Right atrium auricular region (tissue), 2 donors: ENCODE results near the gene DGKD. TPM values are rescaled to one million over a fixed set of nuclear protein-coding genes. Genes with fewer than 3 reads are reported as not detected.

ENCODE experiments used
- DNase-seq: peaks from one replicate; pipeline ENCODE4 v3.0.0-alpha.2; 2019; ENCODE audit warnings: low spot score
- H3K27ac ChIP-seq, 2 donors: fragments of 200-600 bp; sonication (generic); 1 replicate in 1 of 2; 2 replicates in 1 of 2; pipeline ENCODE4 v1.5.1; 2016 to 2019
- H3K27me3 ChIP-seq, 2 donors: fragments of 200-600 bp; sonication (generic); one replicate each; pipeline versions ENCODE4 v1.5.1 to v1.6.0; 2017 to 2019
- H3K36me3 ChIP-seq: fragments of 200-600 bp; sonication (generic); one replicate; pipeline ENCODE4 v1.5.1; 2016
- H3K4me1 ChIP-seq, 2 donors: fragments of 200-600 bp; sonication (generic); one replicate each; pipeline versions ENCODE4 v1.5.1 to v1.6.0; 2017 to 2019
- H3K4me3 ChIP-seq, 2 donors: fragments of 200-600 bp; sonication (generic); 1 replicate in 1 of 2; 2 replicates in 1 of 2; pipeline ENCODE4 v1.5.1; 2017 to 2019; ENCODE audit warnings: mild to moderate bottlenecking in 1 of 2, moderate library complexity in 1 of 2
- H3K9me3 ChIP-seq, 2 donors: fragments of 200-600 bp; sonication (generic); one replicate each; pipeline ENCODE4 v1.5.1; 2019
- CTCF ChIP-seq, 2 donors: fragments of 200-600 bp; sonication (generic); IDR thresholded peaks; one replicate each; pipeline ENCODE4 v1.5.1; 2019; ENCODE audit warnings: antibody characterized with exemption in 2 of 2
- total RNA-seq, 2 donors: library from RNA; depleted of rRNA; stranded (reverse); fragments of >200 nt; gene quantifications; one replicate each; pipeline ENCODE4 v1.1.0, GENCODE V29; 2016

DGKD gene
- total RNA-seq, 2 donors from 2014 or later = 18.4 to 40.1 TPM

GRCh38 chr2:233479616-233480489, 125.6 kb downstream of the DGKD start:
- Histone ChIP-seq H3K4me1 (no peaks in the 10 kb centered on the region), H3K27me3 (no peaks in the 10 kb centered on the region), H3K4me3 (no peak overlapping the region), H3K36me3 (peaks cover 58% of the 10 kb centered on the region), H3K9me3 (no peaks in the 10 kb centered on the region), H3K27ac (no peak overlapping the region)
- no peak for TF ChIP-seq CTCF (IDR thresholded peaks at IDR 0.05)
- no peak for DNase-seq

- Histone ChIP-seq H3K4me3 (no peak overlapping the region), H3K9me3 (no peaks in the 10 kb centered on the region), H3K36me3 (peaks cover 61% of the 10 kb centered on the region), H3K27me3 (no peaks in the 10 kb centered on the region), H3K27ac (no peak overlapping the region), H3K4me1 (no peaks in the 10 kb centered on the region)
- no peak for DNase-seq
- no peak for TF ChIP-seq CTCF (IDR thresholded peaks at IDR 0.05)
Measured at GRCh38 chr2:233480490-233481202, 126.4 kb downstream of the DGKD start.

- H3K27ac ChIP-seq = no peak overlapping the region
- H3K4me3 ChIP-seq = no peak overlapping the region
- peaks cover 60% of the 10 kb centered on the region for H3K36me3 ChIP-seq
- no peaks in the 10 kb centered on the region for H3K27me3 ChIP-seq
- H3K4me1 ChIP-seq = peaks cover 0 to under 1% of the 10 kb centered on the region in 2 donors
- no peak for DNase-seq
- no peak for TF ChIP-seq CTCF (IDR thresholded peaks at IDR 0.05)
- H3K9me3 ChIP-seq = no peaks in the 10 kb centered on the region
Measured at GRCh38 chr2:233481368-233482142, 127.3 kb downstream of the DGKD start.

GRCh38 chr2:233482616-233483015, 128.3 kb downstream of the DGKD start:
- Histone ChIP-seq H3K4me3 (no peak overlapping the region), H3K9me3 (no peaks in the 10 kb centered on the region), H3K4me1 (peaks cover 0 to 12% of the 10 kb centered on the region in 2 donors), H3K27me3 (no peaks in the 10 kb centered on the region), H3K27ac (no peak overlapping the region), H3K36me3 (peaks cover 61% of the 10 kb centered on the region)
- TF ChIP-seq CTCF (IDR thresholded peaks at IDR 0.05) = no peak
- DNase-seq = no peak

GRCh38 chr2:233485726-233486125, 131.4 kb downstream of the DGKD start:
- Histone ChIP-seq H3K4me1 (peaks cover 0 to 13% of the 10 kb centered on the region in 2 donors), H3K9me3 (no peaks in the 10 kb centered on the region), H3K4me3 (no peak overlapping the region), H3K27ac (no peak overlapping the region), H3K27me3 (no peaks in the 10 kb centered on the region), H3K36me3 (peaks cover 71% of the 10 kb centered on the region)
- DNase-seq = no peak
- TF ChIP-seq CTCF (IDR thresholded peaks at IDR 0.05) = no peak
